RWPE1 (cell line): ENCODE data around the gene MPHOSPH6.

Source experiments
- CTCF ChIA-PET: fragments of 350-600 bp; sonication (Branson Sonifier 250); formaldehyde crosslinking; extraction: SDS; loops from one replicate; lab custom pipeline; 2021; lab: Yijun Ruan, JAX
- POLR2A ChIA-PET: fragments of 400-600 bp; formaldehyde crosslinking; extraction: SDS; loops from one replicate; lab custom pipeline; 2020; ENCODE audit warnings: antibody characterized with exemption; ENCODE audit not compliant: low non-redundant PET; lab: Yijun Ruan, JAX
- DNase-seq: peaks from one replicate; pipeline ENCODE4 v3.0.0; 2012; ENCODE audit warnings: low spot score
- H3K27ac ChIP-seq: fragments of 450-650 bp; 2 replicates; pipeline ENCODE4 v1.5.1; 2017
- CTCF ChIP-seq: fragments of 450-650 bp; conservative IDR thresholded peaks from 2 replicates; pipeline ENCODE4 v1.5.1; 2017; ENCODE audit warnings: low read depth, mild to moderate bottlenecking

Gene MPHOSPH6

GRCh38 chr16:82136956-82137821, 32.8 kb downstream of the MPHOSPH6 start:
- TF ChIP-seq CTCF = no peak
- POLR2A ChIA-PET = no interaction called here
- CTCF ChIA-PET = interaction anchor here (1.0 kb wide), 1 partner anchor 23 kb away, joined by 3 read pairs; no protein-coding TSS in a partner anchor
- DNase-seq = no peak
- H3K27ac ChIP-seq = no peak overlapping the region

- CTCF ChIA-PET = no interaction called here
- no peak for TF ChIP-seq CTCF
- H3K27ac ChIP-seq = no peak overlapping the region
- POLR2A ChIA-PET = no interaction called here
- DNase-seq = no peak
Observed at GRCh38 chr16:82135844-82136243, 34.2 kb downstream of the MPHOSPH6 start.

- TF ChIP-seq CTCF = no peak
- H3K27ac ChIP-seq = no peak overlapping the region
- POLR2A ChIA-PET = no interaction called here
- CTCF ChIA-PET = no interaction called here
- no peak for DNase-seq
Observed at GRCh38 chr16:82134846-82135245, 35.2 kb downstream of the MPHOSPH6 start.

GRCh38 chr16:82133798-82134197, 36.2 kb downstream of the MPHOSPH6 start:
- POLR2A ChIA-PET = no interaction called here
- TF ChIP-seq CTCF = no peak
- no peak overlapping the region for H3K27ac ChIP-seq
- DNase-seq = no peak
- CTCF ChIA-PET = interaction anchor here (0.5 kb wide), 1 partner anchor 97 kb away, joined by 5 read pairs; no protein-coding TSS in a partner anchor

GRCh38 chr16:82129881-82130280, 40.1 kb downstream of the MPHOSPH6 start:
- POLR2A ChIA-PET = no interaction called here
- DNase-seq = no peak
- no peak for TF ChIP-seq CTCF
- H3K27ac ChIP-seq = no peak overlapping the region
- CTCF ChIA-PET = no interaction called here

GRCh38 chr16:82124651-82125050, 45.4 kb downstream of the MPHOSPH6 start:
- no peak overlapping the region for H3K27ac ChIP-seq
- no peak for TF ChIP-seq CTCF
- DNase-seq = no peak
- POLR2A ChIA-PET = no interaction called here
- CTCF ChIA-PET = interaction anchor here (0.7 kb wide), 1 partner anchor 10 kb away, joined by 3 read pairs; no protein-coding TSS in a partner anchor
